HUDEP-2 (cell line): Measurements from ENCODE around the gene BRSK1.

Source experiments
- DNase-seq, 76 experiments: peaks; one replicate each; lab custom pipeline; 2025; ENCODE audit not compliant: unreplicated experiment in 76 of 76; lab: John Stamatoyannopoulos, UW

Gene BRSK1

DNA sequence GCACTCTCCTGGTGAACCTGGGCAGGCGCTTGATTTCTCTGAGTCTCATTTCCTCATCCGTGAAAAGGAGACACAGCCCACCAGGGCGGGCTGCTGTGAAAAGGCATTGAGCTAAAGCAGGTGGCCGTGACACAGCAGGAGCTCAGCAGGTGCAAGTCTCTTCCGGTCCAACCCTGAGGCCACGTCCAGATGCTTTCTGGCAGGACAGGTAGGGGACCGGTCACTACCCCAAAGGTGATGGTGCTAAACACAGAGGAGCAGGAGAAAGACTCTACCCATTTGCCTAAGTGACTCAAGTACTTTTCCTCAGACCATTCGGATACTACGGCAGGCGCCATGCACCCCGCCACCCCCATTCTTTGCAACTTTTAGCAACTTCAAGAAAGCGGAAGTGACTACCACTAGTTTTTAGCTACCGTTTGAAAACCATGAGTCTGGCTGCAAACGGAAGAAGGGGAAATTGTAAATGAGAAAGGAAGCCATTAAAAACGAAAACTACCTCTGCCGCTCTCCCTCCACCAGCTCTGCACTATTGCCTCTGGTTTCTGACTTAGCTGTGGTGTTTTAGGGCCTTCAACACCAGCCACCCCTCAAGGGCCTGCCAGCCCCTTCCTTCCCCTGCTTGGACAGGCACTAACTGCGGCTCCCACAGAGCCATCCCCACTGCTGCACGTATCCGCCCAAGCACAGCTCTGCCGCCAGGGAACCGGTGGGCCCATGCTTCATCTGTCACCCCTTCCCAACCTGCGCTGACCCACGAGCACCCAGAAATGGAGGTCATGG is 29.8 kb upstream of the BRSK1 start:
- peak in 9 of 76 experiments; percentile 12 to 45 (median 27) for DNase-seq

DNA sequence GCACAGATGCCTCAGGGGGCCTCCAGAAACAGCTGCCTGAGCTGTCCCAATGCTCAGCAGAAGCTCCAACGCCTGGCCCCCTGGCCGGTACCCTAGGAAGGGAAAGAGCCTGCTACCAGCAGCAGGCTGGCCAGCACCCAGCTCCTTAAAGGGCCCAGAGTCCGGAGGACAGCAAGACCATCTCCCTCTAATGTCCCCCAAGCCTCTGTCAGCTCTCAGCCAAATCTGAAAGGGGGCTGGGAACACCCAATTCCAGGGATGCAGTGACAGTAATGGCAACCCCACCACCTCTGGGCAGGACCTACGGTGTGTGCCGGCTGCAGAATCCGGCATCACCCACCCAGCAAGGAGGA is 29.2 kb upstream of the BRSK1 start:
- no peak for DNase-seq

GRCh38 chr19:55255618-55256423 is 28.0 kb upstream of the BRSK1 start:
- DNase-seq = peak in 12 of 76 experiments; percentile 10 to 51 (median 28)

DNA sequence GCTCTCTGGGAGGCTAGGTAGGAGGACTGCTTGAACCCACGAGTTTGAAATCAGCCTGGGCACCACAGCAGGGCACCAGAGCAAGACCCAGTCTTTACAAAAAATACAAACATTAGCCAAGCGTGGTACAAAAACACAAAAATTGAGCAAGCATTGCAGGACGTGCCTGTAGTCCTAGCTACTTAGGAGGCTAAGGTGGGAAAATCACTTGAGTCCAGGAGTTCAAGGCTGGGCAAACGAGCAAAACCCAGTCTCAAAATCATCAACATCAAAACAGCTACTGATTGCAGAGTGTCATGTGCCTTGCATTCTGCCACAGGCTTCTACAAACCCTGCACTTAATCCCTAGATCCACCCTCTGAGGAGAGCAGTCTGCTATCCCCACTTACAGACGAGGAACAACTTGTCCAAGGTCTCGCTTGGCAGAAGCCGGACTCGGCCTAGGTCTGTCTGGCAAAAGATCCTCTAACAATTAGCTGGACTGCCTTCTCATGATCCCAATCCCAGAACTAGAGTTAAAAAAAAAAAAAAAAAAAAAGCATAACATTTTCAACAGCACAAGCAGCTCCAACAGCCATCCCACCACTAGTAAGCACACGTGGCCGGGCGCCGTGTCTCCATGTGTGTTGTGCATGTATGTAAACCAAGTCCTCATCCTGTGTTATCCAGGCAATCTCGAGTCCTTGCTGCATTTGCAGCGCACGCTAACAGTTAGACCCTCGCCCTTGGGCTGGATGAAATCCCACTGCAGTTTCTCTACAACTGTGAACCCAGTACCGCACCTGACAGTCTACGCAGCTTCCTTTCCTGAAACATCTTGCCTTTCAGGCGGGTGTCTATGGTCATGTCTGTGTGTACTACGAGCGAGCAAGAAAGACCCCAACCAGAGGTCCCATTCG is 27.0 kb upstream of the BRSK1 start:
- peak in 13 of 76 experiments; percentile 22 to 48 (median 30) for DNase-seq

GRCh38 chr19:55257461-55258420 is 26.1 kb upstream of the BRSK1 start:
- peak in 21 of 76 experiments; percentile 18 to 43 (median 31) for DNase-seq

DNA sequence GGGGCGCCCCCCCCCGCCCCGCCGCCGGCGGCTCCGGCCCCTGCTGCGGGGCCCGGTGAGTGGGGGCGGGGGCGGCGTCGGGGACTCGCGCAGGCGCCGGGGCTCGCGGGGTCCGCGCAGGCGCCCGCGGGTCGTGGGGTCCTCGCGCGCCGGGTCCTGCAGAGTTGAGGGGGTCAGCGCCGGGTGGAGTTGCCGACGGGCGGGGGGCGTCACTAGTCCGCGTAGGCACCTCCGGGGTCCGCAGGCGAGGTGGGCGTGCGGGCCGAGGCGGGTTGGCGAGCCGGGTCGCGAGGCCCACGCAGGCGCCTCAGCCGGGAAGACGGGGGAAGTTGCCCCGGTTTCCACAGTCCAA is 25.3 kb upstream of the BRSK1 start:
- DNase-seq = peak in 2 of 76 experiments; percentile 17 to 29

DNA sequence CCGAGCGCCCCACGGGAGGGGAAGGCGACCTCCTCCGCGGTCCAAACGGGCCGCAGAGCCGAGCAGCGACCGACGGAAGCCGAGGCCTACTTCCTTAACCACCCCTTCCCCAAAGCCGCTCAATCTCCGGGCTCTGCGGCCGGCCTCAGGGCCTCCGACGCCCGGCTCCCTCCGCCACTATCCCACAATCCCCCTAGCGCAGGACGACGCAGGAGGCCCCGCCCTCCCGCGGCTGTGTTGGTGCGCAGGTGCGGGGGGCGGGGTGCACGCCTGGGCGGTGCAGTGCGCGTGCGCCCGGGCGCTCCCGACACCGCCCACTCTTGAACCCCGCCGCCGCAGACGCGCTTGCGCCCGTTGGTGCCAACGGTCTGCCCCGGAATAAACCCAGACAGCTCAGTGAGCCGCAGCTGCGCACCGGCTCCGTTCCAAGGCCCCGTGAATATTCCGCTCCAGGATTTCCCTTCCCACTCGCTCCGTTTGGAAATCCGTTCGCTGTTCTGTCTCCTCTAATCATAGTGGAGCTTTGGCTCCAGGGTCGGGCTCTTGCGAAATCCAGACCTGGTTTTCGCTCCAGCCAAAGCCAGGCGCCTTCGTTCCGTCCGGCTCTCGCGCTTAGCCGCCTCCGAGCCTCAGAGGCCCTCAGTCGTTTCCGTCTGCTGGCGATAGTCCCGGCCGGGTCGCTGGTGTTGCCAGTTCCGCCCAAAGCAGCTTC is 24.8 kb upstream of the BRSK1 start, which contains the start of gene PPP6R1:
Gene PPP6R1 (minus strand): TSS at position 190 of the 712 bp plus-strand sequence. CDS start 11,914 bp downstream, outside the sequence.
- peak in 75 of 76 experiments; percentile 86 to 100 (median 98) for DNase-seq

- DNase-seq = no peak
These were observed 24.1 kb upstream of the BRSK1 start for GRCh38 chr19:55259540-55260210.

DNA sequence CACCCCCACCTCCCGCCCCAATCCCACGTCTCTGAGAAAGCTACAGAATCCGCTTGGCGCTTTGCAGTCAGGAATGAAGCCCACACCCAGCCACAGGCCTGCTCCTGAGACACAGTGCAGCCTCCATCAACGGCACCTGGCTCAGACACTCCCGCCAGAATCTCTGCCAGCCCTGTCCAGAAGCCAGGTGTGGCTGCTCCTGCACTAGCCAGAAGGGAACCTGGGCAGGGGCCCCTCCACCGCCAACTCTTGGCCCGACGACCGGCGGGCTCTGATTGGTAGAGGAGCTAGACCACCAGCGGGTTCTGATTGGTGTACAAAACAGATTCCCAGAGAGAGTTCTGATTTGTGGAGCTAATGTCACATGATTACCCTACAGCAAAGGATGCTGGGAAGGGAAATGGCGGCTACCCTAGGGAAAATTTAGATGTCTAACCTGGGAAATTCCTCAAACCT is 22.1 kb upstream of the BRSK1 start:
- no peak for DNase-seq

DNA sequence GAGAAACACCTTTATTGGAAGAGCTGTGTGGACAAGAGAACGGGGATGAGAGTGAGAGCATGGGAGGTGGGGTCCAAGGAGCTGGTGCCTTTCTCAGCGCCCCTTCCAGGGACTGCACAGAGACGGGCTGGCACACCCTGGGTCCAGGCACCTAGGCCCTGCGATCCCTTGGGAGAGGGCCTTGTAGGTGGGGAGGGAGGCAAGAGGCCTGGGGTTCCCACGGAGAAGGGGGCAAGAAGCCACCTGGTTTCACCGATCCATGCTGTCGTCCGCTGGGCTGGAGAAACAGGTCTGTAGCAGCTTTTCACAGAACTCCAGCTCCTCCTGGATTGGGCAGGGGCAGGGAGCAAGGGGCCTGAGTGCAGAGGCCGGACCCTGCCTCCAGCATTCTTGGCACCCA is 21.4 kb upstream of the BRSK1 start:
- DNase-seq = no peak

- no peak for DNase-seq
These were observed 19.3 kb upstream of the BRSK1 start for GRCh38 chr19:55264531-55264930.

DNA sequence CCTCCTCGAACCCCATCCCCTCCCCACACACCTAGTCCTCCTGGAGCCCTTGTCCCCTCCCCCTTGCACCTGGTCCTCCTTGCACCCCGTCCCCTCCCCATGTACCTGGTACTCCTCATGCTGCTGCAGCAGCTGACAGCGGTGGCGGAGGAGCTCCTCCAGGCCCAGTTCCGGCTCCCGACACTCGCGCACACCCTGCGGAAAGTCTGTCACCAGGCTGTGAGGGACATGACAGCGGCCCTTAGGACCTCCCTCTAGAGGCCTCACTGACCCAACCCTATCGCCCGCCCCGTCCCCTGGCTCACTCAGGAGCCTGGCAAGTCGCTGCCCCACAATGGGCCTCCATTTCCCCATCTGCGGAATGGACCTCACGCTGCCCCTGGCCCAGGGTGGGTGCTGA is 18.6 kb upstream of the BRSK1 start:
- no peak for DNase-seq

DNA sequence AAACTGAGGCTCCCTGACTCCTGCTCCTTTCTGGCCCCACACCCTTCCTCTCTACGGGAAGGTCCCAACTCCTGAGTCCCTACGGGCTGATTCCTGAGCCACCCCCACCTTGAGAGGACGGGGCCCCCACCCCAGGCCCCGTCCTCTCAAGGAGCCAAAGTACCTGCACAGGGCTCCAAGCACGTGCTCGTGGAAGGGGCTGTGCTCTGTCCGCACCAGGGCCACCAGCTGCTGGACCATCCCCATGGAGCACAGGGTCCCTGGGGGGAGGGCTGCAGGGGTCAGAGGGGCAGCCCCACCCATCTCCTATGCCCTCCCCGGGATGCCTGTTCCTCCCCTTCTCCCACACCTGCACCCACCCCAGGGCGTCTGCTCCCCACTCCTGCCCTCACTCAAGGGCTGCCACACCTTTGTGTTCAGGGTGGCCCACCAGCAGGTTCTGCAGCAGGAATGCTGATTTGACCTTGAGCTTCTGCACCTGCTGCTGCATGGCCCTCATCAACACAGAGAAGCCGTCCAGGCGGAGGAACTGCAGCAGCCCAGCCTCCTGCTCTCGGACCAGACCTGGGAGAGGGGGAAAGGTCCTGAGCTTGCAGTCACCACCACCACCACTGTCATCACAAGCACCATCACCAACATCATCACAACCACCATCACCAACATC is 17.9 kb upstream of the BRSK1 start:
- no peak for DNase-seq

GRCh38 chr19:55266404-55266803 is 17.4 kb upstream of the BRSK1 start:
- DNase-seq = no peak

DNA sequence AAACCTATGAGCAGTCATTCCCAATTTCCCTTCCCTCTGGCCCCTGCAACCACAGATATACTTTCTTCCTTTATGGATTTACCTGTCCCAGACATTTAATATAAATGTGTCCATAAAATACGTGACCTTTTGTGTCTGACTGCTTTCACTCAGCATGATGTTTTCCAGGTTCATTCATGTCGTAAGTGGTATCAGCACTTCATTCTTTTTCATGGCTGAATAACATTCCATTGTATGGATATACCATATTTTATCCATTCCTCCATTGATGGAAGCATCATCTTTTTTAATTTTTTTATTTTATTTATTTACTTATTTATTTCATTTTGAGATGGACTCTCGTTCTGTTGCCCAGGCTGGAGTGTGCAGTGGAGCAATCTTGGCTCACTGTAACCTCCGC is 17.0 kb upstream of the BRSK1 start:
- DNase-seq = no peak

DNA sequence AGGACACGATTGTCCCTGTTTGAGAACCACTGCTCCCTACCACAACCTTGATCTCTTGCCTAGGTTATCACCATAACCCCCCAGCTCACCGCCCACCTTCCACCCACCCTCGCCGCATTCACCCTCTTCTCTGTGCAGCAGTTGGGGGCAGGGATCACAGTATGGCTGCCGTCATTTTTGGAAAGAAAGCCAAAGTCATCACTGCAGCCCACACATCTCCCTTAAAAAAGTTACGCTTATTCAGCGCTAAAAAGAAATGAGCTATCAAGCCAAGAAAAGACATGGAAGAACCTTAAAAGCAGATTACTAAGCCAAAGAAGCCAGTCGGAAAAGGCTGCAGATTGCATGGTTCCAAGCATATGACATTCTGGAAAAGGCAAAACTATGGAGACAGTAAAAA is 14.5 kb upstream of the BRSK1 start:
- no peak for DNase-seq

- DNase-seq = no peak
These were observed 13.4 kb upstream of the BRSK1 start for GRCh38 chr19:55270172-55270942.
